Measurements from ENCODE around the gene PPP4R1.

PPP4R1 gene

GRCh38 chr18:9658087-9658641 lies 43.8 kb upstream of the PPP4R1 start:
- H3K4me3 ChIP-seq (ENCODE audit: low read depth, low read length), result no peak overlapping the region
- no peak for DNase-seq (ENCODE audit: low read depth)
- TF ChIP-seq MYC (IDR thresholded peaks at IDR 0.05; ENCODE audit: low read depth, low read length), result no peak
- TF ChIP-seq MAX (IDR thresholded peaks at IDR 0.05; ENCODE audit: low read depth, low read length), result no peak
- TF ChIP-seq CTCF (IDR thresholded peaks at IDR 0.05; ENCODE audit: low read depth, low read length), result no peak
- TF ChIP-seq POLR2A (IDR thresholded peaks at IDR 0.05; ENCODE audit: extremely low read depth, insufficient read length), result no peak

- TF ChIP-seq POLR2A (IDR thresholded peaks at IDR 0.05; ENCODE audit: extremely low read depth, insufficient read length), result no peak
- no peak for TF ChIP-seq MAX (IDR thresholded peaks at IDR 0.05; ENCODE audit: low read depth, low read length)
- no peak for TF ChIP-seq MYC (IDR thresholded peaks at IDR 0.05; ENCODE audit: low read depth, low read length)
- no peak for TF ChIP-seq CTCF (IDR thresholded peaks at IDR 0.05; ENCODE audit: low read depth, low read length)
Measured at GRCh38 chr18:9655232-9655767, 40.9 kb upstream of the PPP4R1 start.

GRCh38 chr18:9653390-9653789 lies 39.0 kb upstream of the PPP4R1 start:
- TF ChIP-seq CTCF (IDR thresholded peaks at IDR 0.05; ENCODE audit: low read depth, low read length) (no peak), MYC (IDR thresholded peaks at IDR 0.05; ENCODE audit: low read depth, low read length) (no peak), POLR2A (IDR thresholded peaks at IDR 0.05; ENCODE audit: extremely low read depth, insufficient read length) (no peak), MAX (IDR thresholded peaks at IDR 0.05; ENCODE audit: low read depth, low read length) (no peak)
- H3K4me3 ChIP-seq (ENCODE audit: low read depth, low read length), result no peak overlapping the region
- no peak for DNase-seq (ENCODE audit: low read depth)

More at GRCh38 chr18:9655232-9655767, 40.9 kb upstream of the PPP4R1 start:
- H3K4me3 ChIP-seq (ENCODE audit: low read depth, low read length), result no peak overlapping the region
- no peak for DNase-seq (ENCODE audit: low read depth)

- no peak for TF ChIP-seq MYC (IDR thresholded peaks at IDR 0.05; ENCODE audit: low read depth, low read length)
- no peak for TF ChIP-seq POLR2A (IDR thresholded peaks at IDR 0.05; ENCODE audit: extremely low read depth, insufficient read length)
- no peak for TF ChIP-seq MAX (IDR thresholded peaks at IDR 0.05; ENCODE audit: low read depth, low read length)
- no peak for TF ChIP-seq CTCF (IDR thresholded peaks at IDR 0.05; ENCODE audit: low read depth, low read length)
- no peak overlapping the region for H3K4me3 ChIP-seq (ENCODE audit: low read depth, low read length)
- no peak for DNase-seq (ENCODE audit: low read depth)
Measured at GRCh38 chr18:9649164-9649540, 34.8 kb upstream of the PPP4R1 start.

GRCh38 chr18:9648431-9649163 lies 34.2 kb upstream of the PPP4R1 start:
- no peak overlapping the region for H3K4me3 ChIP-seq (ENCODE audit: low read depth, low read length)
- no peak for DNase-seq (ENCODE audit: low read depth)
- TF ChIP-seq MYC (IDR thresholded peaks at IDR 0.05; ENCODE audit: low read depth, low read length), result no peak
- no peak for TF ChIP-seq CTCF (IDR thresholded peaks at IDR 0.05; ENCODE audit: low read depth, low read length)
- TF ChIP-seq MAX (IDR thresholded peaks at IDR 0.05; ENCODE audit: low read depth, low read length), result no peak
- no peak for TF ChIP-seq POLR2A (IDR thresholded peaks at IDR 0.05; ENCODE audit: extremely low read depth, insufficient read length)

Data from NB4 (cell line).